ENCODE results near the gene NTNG1. TPM values are rescaled to one million over a fixed set of nuclear protein-coding genes. Genes with fewer than 3 reads are reported as not detected.

NTNG1 gene
- total and polyA plus RNA-seq, 2 of the 4 experiments (the other 2 are of a cell fraction), result 1.2 to 2.3 TPM

DNA sequence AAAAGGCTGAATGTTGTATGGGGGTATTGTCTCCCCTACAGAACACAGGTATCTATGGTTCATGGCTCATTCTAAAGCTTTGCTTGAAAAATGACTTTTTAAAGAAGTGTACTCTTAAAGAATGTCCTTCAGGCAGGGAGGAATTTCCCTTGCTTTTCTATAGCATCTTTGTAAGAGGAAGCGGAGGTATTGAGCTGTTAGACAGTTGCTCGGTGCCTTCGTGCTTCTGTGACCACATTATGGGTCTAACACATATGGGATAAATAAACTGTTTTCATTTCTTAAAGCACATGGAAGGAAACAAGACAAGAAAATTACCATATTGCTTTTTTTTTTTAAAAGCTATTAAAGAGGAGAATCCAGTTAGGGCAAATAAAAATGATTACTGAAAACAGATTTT is 182.9 kb downstream of the NTNG1 start:
- TF ChIP-seq, protein P1, sequence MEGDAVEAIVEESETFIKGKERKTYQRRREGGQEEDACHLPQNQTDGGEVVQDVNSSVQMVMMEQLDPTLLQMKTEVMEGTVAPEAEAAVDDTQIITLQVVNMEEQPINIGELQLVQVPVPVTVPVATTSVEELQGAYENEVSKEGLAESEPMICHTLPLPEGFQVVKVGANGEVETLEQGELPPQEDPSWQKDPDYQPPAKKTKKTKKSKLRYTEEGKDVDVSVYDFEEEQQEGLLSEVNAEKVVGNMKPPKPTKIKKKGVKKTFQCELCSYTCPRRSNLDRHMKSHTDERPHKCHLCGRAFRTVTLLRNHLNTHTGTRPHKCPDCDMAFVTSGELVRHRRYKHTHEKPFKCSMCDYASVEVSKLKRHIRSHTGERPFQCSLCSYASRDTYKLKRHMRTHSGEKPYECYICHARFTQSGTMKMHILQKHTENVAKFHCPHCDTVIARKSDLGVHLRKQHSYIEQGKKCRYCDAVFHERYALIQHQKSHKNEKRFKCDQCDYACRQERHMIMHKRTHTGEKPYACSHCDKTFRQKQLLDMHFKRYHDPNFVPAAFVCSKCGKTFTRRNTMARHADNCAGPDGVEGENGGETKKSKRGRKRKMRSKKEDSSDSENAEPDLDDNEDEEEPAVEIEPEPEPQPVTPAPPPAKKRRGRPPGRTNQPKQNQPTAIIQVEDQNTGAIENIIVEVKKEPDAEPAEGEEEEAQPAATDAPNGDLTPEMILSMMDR (conservative IDR thresholded peaks at IDR 0.05; ENCODE audit: low read depth, low read length), result no peak
- TF ChIP-seq POLR2A (IDR thresholded peaks at IDR 0.05; ENCODE audit: low read depth, low read length), result no peak
- no peak for TF ChIP-seq RFX5 (IDR thresholded peaks at IDR 0.05; ENCODE audit: low read depth, low read length)
- no peak for TF ChIP-seq NFE2L2 (IDR thresholded peaks at IDR 0.05; ENCODE audit: low read depth, low read length)
- TF ChIP-seq, protein P2, sequence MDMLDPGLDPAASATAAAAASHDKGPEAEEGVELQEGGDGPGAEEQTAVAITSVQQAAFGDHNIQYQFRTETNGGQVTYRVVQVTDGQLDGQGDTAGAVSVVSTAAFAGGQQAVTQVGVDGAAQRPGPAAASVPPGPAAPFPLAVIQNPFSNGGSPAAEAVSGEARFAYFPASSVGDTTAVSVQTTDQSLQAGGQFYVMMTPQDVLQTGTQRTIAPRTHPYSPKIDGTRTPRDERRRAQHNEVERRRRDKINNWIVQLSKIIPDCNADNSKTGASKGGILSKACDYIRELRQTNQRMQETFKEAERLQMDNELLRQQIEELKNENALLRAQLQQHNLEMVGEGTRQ (IDR thresholded peaks at IDR 0.05; ENCODE audit: low read depth, low read length), result no peak
- no peak for TF ChIP-seq CHD1 (IDR thresholded peaks at IDR 0.05; ENCODE audit: low read depth, low read length)
- TF ChIP-seq BHLHE40 (IDR thresholded peaks at IDR 0.05; ENCODE audit: low read depth, low read length), result no peak
- no peak for TF ChIP-seq SMC3 (IDR thresholded peaks at IDR 0.05; ENCODE audit: low read depth, low read length)
- no peak for TF ChIP-seq RAD21 (IDR thresholded peaks at IDR 0.05; ENCODE audit: low read length)
- TF ChIP-seq CEBPB (IDR thresholded peaks at IDR 0.05; ENCODE audit: low read depth, low read length), result no peak
- TF ChIP-seq MAZ (IDR thresholded peaks at IDR 0.05; ENCODE audit: borderline replicate concordance, low read depth, low read length), result no peak
- no peak overlapping the region for H2AK9ac ChIP-seq (replicated peaks; ENCODE audit: low read depth, low read length, poor library complexity)
- no peak overlapping the region for H3K9ac ChIP-seq (ENCODE audit: low read depth, low read length)
- no peak overlapping the region for H3K4me2 ChIP-seq (ENCODE audit: low read depth, low read length)
- H2BK20ac ChIP-seq (ENCODE audit: low read depth, low read length), result no peak overlapping the region
- no peak overlapping the region for H2BK120ac ChIP-seq (ENCODE audit: low read depth, low read length)
- no peak overlapping the region for H2BK5ac ChIP-seq (ENCODE audit: low read depth, low read length, poor library complexity, severe bottlenecking)
- H3K9me3 ChIP-seq (ENCODE audit: control insufficient read depth, insufficient read depth, low read length), result no peaks in the 10 kb centered on the region
- no peak overlapping the region for H3K23ac ChIP-seq (ENCODE audit: low read depth, low read length)
- dilution Hi-C loops (cut with HindIII; ENCODE audit: low sequenced_read_pairs, unreplicated experiment), result no loop called here
- H2BK15ac ChIP-seq (ENCODE audit: low read depth, low read length), result no peak overlapping the region
- no peak for DNase-seq
- H4K91ac ChIP-seq (ENCODE audit: insufficient read depth, low read depth, low read length), result no peak overlapping the region
- H3K27ac ChIP-seq (ENCODE audit: insufficient read depth, low read length), result no peak overlapping the region
- BruUV-seq (replicated peaks), result no TSS peak
- intact Hi-C loops (cut with micrococcal nuclease), result no loop called here
- H3K36me3 ChIP-seq (ENCODE audit: control insufficient read depth, insufficient read depth, low read length), result no peaks in the 10 kb centered on the region
- no peaks in the 10 kb centered on the region for H3K9me1 ChIP-seq (ENCODE audit: insufficient read depth, low read length)
- H2AK5ac ChIP-seq (ENCODE audit: low read depth, low read length), result no peak overlapping the region
- ATAC-seq (ENCODE audit: low read depth), result no peak
- WGBS, 2 experiments (ENCODE audit: extremely low coverage in 2 of 2, insufficient read length in 1 of 2), result no CpG with 5 or more reads among the region's 3 CpGs
- in situ Hi-C loops (cut with MboI; ENCODE audit: low sequenced_read_pairs), result no loop called here
- H3K27me3 ChIP-seq (ENCODE audit: control insufficient read depth, insufficient read depth, low read length), result no peaks in the 10 kb centered on the region
- H3K4ac ChIP-seq (ENCODE audit: low read depth, low read length), result no peak overlapping the region
- H3K18ac ChIP-seq (ENCODE audit: low read depth, low read length), result no peak overlapping the region
- H4K5ac ChIP-seq (ENCODE audit: low read depth, low read length), result no peak overlapping the region
- H3K4me3 ChIP-seq (ENCODE audit: insufficient read depth, low read depth, low read length), result no peak overlapping the region
- H2AFZ ChIP-seq (replicated peaks; ENCODE audit: low read length, poor library complexity), result no peak overlapping the region
- no peaks in the 10 kb centered on the region for H3K4me1 ChIP-seq (ENCODE audit: control insufficient read depth, insufficient read depth, low read length)
- no peaks in the 10 kb centered on the region for H4K20me1 ChIP-seq (ENCODE audit: insufficient read depth, low read length)
- no peaks in the 10 kb centered on the region for H3K79me1 ChIP-seq (ENCODE audit: low read depth in 1 of 2, low read length in 2 of 2)
- ChIA-PET CTCF (no interaction called here), POLR2A (ENCODE audit: unreplicated experiment) (no interaction called here)
- no peak overlapping the region for H4K8ac ChIP-seq (ENCODE audit: low read depth in 2 of 2, low read length in 2 of 2)
- no peak overlapping the region for H3K14ac ChIP-seq (replicated peaks; ENCODE audit: low read depth, low read length)
- no peak overlapping the region for H3K56ac ChIP-seq (ENCODE audit: extremely low read depth, insufficient read depth, low read length)

All from IMR-90 (cell line).